GM19238 (cell line): ENCODE data around the gene NFYB.
"Not testable (repeated sequence)": the region's sequence is repeated elsewhere in the genome, so short reads cannot be mapped to it uniquely, and the experiment has no call there.

Experiments
- DNase-seq: peaks from one replicate; pipeline ENCODE4 v3.0.0; 2011; ENCODE audit warnings: low spot score; ENCODE audit not compliant: insufficient read length

The NFYB gene

DNA sequence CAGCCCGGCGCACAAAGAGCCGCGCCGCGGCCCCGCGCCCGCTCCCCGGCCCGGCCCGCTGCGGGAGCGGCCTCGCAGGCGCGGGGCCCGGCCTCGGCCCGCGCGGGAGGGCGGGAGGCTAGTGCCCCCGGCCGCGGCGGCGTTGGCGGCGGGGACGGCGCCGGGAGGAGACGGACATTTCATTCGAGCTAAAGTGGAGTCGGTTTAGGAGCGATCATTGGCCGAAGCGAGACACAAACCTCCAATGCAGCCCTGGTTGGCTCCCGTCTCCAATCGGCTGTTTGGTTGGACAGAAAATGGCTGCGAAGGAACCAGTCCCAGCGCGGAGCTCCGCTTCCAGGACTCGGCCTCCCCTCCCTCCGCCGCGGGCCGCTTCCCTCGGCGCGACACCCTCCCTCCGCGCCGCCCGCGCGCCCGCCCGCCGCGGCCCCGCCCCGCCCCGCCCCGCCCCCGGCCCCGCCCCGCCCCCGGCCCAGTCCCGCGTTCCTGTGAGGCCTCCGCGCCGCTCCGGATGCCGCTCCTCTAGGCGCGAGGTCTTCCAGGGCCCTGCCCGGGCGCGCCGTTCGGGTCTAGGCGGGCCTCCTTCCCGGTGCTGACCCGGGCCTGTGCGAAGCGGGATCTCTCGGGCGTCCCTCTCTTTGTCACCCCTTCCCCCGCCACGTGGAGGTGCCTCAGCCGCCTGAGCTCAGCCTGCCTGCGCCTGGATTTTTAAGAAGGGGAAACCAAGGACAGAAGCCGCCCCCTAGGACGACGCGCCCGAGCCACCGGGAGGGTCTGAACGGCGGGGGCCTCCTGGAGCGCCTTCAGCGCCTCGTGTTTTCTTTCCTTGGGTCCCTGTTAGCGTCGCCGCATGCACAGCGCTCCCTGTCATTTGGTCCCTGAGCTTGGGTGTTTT is at the start of gene NFYB:
Gene NFYB, minus strand, starts transcription at position 309 of the 895 bp plus-strand sequence. CDS start 2,757 bp downstream, outside the sequence.
- DNase-seq: peak; percentile 98

- no peak for DNase-seq
These were observed 49.6 kb upstream of the NFYB start for GRCh38 chr12:104187446-104188155.

DNA sequence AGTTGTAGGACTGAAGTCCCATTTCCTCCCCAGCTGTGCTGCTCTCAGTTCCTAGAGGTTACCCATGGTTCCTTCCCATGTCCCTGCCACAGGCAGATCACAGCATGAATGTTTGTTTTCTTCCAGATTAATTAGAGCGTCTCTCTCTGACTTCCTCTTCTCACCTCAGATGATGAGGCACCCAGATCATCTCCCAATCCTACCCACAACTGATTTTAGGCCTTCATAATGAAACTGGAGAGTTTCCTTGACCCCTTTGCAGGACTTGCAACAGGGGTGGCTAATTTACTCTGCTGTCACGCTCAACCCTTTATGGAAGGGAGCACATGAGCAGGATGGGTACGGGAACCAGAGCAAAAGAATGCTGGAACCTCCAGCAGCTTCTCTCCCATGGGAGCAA is 45.4 kb upstream of the NFYB start:
- DNase-seq: no peak

- DNase-seq: no peak
These were observed 44.8 kb upstream of the NFYB start for GRCh38 chr12:104182621-104183378.

- no peak for DNase-seq
These were observed 44.1 kb upstream of the NFYB start for GRCh38 chr12:104182144-104182543.

- DNase-seq: no peak
These were observed 43.3 kb upstream of the NFYB start for GRCh38 chr12:104181313-104181712.

DNA sequence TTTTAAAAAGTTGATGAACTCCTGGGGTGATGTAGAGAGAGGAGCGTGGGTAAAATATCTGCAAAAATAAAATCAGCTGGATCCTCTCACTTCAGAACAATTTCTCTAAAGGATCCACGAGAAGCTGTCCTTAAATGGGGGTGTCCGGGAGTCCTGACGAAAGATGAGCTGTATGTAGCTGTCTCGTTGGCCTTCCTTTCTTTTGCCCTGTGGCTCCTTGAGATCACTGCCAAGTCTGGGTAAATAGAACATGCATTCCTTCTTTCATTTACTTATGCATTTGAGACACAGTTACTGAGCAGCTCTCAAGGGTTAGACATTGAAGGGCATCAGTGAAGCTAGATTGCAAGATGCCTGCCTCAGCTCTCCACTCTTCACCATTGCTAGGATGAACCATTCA is 42.4 kb upstream of the NFYB start:
- DNase-seq: no peak

DNA sequence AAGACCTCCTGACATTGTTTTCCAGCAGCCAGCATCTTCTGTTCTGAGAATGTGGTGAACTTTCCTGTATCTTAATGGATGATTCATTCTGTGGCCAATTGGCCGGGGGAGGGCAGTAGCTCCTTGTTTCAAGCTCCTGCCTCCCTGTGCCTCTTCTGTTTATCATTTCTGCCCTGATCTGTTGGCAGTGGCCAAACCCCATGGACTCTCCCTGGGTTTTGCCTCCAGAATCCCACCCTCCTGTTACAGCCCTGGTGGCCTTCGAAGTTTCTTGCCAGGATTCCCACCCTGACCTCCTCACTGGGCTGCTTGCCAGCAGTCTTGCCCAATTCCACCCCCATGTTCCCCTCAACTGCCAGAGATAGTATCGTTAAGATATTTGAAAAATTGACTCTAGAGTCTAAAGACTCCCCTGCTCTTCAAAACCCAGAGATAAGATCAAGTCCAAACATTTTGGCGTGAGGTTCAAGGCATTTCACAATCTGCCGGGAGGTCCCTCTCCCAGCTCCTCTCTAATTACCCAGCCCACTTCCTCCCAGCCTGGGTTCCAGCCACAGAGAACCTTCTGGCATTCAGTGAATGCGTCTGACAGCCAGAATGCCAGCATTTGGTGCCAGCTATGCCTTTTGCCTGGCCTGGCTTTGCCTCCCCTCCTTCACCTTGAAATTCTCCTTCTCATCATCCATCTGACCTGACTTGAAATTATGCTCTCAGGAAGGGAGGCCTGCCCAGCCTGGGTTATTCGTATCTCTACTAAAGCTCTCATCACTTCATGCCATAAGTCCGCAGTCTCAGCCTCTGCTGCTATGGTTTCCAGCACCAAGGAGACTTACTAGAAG is 39.9 kb upstream of the NFYB start:
- DNase-seq: no peak

DNA sequence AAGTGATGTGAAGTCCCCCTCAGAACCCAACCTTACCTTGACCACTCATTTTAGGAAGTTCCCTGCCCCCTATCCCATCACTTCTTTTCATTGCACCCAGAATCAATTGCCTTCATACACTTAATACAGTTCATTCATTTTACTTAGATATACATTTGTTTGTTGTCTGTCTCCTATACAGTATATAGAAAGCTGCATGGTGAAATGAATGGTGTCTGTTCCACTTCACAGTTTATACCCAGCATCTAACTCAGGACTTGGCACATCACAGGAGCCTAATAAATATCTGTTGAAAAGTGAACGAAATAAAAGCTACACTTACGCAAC is 39.3 kb upstream of the NFYB start:
- no peak for DNase-seq

DNA sequence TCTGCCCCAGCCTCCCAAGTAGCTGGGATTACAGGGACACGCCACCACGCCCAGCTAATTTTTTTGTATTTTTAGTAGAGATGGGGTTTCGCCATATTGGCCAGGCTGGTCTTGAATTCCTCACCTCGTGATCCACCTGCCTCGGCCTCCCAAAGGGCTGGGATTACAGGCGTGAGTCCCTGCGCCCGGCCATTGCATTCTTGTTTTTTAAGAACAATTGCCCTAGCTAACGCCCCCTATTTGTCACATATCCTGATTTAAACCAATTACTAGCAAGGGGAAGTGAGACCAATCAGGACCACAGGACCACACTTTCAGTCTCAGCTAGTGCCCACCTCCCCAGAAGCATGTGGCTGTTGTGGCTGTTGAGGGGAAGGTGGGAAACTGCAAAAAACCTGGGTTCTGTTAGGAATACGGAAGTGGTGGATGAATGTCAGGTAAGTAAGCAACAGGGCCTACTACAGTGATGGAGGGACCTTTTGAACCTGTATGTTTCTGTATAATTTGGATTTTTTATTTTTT is 37.8 kb upstream of the NFYB start:
- no peak for DNase-seq

DNA sequence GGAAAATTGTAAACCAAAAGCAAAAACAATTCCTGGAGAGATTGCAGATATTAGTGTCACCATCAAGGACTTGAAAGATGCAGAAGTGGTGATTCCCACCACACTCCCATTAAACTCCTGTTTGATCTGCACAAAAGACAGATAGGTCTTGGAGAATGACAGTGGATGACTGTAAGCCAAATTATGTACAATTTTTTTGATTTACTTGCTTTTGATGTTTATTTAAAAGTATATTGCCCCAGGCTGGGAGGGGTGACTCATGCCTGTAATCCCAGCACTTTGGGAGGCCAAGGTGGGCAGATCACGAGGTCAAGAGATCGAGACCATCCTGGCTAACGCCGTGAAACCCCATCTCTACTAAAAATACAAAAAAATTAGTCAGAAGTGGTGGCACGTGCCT is 35.8 kb upstream of the NFYB start:
- DNase-seq: not testable (repeated sequence)

DNA sequence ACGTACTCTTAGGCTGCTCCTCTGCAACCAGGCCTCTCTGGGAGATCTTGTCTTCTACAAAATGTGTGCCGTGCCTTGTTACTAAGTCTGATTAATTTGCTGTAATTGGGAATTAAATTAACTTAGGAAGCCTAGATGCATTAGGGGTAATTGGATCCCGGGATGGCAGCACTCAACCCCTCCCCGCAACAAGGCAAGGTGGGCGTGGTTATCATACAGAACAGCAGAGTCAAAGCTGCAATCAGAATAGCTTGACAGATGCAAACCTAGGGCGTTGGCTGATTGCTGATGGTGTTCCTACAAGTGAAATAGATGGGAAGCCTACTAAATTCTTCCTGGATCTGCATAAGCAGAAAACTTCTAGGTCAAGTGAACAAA is 34.5 kb upstream of the NFYB start:
- no peak for DNase-seq

- DNase-seq: no peak
These were observed 34.0 kb upstream of the NFYB start for GRCh38 chr12:104171785-104172569.

GRCh38 chr12:104168596-104168995 is 30.6 kb upstream of the NFYB start:
- no peak for DNase-seq

DNA sequence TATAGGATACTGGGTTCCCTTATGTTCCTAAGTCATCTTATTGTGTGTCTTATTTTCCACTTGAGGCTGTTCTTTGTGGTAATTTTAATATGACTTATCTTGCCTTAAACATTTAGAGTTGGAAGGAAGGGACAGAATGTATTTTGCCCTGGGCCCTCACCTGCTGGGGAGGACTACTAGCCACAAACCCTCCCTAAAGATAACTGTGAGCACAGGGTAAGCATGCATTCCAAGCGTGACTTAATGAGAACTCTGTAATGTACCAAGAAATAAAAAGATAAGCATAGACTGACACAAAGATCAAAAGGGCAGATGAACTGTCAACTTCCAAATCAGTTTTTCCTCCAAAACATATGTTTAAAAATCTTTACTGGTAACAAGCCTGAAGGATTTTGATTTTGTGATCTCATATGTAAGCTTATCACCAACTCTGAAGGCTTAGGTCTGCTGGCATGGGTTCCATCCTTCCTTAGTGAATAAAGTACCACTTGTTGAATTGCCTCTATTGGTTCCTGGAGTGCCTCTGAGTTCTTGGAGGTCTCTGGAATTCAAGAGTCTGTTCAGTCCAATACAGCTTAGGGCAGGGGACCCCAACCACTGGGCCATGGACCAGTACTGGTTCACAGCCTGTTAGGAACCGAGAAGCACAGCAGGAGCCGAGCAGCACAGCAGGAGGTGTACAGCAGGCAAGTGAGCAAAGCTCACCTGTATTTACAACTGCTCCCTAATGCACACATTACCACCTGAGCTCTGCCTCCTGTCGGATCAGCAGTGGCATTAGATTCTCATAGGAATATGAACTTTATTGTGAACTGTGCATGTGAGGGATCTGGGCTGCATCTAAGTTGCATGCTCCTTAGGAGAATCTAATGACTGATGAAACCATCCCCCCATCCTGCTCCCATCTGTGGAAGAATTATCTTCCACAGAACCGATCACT is 29.8 kb upstream of the NFYB start:
- no peak for DNase-seq

GRCh38 chr12:104166465-104166864 is 28.5 kb upstream of the NFYB start:
- DNase-seq: no peak

GRCh38 chr12:104165801-104166200 is 27.8 kb upstream of the NFYB start:
- DNase-seq: no peak

DNA sequence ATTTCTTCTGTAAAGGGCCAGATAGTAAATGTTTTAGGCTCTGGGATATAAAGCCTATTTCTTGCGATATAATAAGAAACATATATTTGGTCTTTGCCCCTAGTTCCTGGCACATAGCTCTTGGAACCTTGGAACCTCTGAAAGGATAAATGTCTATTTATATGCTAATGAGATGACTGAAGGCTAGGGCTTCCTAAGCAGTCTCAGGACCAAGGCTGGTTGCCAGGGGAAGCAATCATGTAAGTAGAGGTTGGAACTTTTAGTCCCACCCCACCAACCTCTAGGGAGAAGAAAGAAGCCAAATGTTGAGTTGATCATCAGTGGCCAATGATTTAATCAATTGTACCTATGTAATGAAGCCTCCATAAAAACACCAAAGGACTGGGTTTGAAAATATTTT is 26.6 kb upstream of the NFYB start:
- no peak for DNase-seq

- DNase-seq: no peak
These were observed 25.6 kb upstream of the NFYB start for GRCh38 chr12:104163631-104164030.
